ENCODE data around the gene ALDH3A2.

ALDH3A2 gene

DNA sequence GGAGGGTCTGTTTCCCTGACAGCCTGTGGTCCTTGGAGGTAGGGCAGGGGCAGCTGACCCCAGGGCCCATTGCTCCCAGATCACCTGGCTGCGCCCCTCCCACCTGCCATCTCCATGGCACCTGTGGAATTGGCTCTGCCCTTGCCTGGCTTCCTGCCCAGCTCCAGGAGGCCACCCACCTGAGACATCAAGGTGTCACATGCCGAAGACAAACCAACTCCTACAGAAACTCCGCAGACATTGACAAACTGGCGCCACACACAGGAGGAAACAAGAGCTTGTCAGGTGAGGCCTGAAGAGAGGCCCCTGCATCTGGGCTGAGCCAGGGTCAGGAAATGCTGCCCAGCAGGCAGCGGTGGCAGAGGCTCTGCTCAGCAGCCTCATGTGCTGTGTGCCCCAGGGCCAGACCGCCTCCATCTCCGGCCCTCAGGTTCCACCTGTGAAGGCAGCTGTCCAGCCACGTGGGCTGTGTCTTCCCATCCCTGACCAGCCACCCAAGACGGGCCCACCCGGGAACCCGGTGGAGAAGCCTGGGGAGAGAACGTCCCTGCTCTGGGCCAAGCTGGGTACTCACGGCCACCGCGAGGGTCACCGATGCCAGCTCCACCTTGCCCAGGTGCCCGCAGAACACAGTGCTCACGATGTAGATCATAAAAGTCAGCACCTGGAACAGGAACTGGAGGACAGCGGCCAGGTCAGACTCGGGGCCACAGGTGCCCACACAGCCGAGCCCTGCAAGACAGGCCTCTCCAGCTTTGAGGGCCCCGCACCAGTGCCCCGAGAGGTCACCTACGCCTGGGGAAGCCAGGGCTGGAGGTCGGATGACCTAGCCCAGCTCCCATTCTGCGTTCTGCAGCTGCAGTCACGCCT is 66.2 kb downstream of the ALDH3A2 start:
- DNase-seq (ENCODE audit: low read depth, low spot score), result no peak

DNA sequence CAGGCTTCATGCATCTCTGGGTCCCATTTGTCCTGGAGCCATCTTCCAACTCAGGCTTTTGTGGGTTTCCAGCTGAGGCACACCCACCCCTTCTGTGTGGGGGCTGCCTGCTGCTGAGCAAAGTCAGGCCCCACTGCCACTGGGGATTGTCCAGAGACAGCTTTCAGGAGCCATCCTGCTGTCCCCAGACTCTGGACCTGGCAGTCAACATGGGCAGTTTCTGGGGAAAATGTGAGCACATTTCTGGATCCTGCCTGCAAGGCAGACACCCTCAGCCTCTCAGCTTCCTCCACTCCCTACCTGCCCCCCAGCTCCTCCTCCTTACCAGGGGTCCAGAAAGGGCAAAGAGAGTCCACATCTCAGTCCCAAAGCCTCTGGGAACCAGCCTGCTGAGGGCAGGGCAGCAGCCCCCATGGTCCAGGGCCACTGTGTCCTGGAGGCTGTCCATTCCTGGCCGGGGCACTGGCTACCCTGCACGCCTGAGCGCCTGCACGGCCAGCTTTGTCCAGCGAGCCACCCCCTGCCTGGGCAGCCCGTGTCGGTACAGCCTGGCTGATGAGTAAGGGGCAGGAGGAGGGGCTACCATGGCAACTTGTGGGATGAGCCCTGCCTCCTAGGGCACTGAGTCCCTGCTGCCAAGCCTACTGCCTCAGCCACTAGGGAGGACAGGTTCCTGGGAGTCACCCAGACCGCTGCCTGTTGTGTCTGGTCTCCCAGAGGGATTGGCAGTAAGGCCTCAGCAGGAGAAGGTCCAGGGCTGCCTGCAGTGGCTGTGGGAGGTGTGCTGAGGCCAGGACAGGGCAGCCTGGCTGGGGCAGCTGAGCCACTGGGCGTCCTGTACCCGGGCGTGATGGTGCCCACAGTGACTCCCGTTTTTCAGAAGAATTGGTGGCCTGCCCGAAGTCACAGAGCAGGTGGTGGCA is 67.8 kb downstream of the ALDH3A2 start, which contains the start of gene SLC47A2:
TSS of gene SLC47A2 (minus strand) at position 477 of the 923 bp plus-strand sequence. CDS start at position 448, 29 bp downstream.
- DNase-seq (ENCODE audit: low read depth, low spot score), result no peak

DNA sequence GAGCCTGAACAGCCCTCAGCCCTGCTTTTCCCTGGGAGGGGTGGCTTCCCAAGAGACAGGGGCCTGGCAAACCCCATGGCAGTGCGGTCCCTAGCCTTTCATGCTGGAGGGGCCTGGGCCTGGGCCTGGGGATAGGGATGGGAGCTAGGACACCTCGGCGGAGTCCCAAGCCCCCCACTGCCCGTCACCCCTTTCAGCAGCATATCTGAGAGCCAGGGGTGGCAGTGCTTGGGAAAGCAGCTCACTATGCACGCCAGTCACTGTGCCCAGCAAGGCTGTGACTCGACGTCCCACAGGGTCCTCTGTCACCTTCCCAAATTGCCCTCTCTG is 68.4 kb downstream of the ALDH3A2 start:
- DNase-seq (ENCODE audit: low read depth, low spot score), result no peak

DNA sequence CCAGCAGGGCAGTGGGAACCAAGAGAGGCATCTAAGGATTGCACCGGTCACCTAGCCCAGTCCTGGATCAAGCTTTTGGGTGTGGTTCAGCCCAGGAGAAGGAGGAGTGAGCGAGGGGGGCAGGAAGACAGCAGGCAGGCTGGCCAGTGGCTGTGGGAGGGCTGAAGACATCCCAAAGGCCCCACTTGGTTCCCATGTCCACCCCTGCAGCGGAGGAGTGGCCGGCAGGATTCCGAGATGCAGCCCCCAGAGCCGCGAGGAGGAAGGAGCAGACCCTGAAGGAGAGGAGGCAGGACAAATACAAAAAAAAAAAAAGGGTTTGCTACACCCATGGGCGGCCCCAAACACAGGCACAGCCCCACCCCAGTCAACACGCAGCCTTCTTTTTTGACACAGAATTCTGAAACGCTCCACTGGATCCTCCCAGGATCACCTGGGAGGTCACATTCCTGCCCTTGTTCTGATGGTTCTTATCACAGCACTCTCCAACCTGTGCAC is 68.9 kb downstream of the ALDH3A2 start:
- no peak for DNase-seq (ENCODE audit: low read depth, low spot score)

DNA sequence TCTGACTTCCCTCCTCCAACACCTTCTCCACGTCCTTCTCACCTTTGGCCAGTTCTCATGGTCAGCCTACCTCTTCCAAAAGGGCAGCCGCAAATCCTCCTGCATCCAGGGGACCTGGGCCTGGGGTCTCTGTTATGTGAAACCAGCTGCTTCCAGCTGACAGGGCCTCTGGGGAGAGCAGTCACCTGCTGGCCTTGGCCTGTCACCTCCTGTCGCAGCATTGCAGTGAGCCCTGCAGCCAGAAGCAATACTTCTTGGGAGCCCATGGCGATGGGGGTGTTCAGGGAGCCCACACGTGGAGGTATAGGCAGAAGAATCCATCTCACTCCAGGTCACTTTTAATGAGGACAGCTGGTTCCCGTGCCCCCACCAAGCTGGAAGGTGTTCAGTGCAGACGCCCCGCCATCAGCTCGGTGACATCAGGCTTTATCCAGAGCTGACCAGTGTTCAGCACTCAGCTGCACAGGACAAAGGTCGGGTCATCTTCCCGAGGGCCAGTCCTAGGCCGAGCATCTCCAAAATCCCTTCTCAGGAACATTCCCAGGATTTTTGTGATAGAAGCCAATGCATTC is 69.6 kb downstream of the ALDH3A2 start:
- no peak for DNase-seq (ENCODE audit: low read depth, low spot score)

DNA sequence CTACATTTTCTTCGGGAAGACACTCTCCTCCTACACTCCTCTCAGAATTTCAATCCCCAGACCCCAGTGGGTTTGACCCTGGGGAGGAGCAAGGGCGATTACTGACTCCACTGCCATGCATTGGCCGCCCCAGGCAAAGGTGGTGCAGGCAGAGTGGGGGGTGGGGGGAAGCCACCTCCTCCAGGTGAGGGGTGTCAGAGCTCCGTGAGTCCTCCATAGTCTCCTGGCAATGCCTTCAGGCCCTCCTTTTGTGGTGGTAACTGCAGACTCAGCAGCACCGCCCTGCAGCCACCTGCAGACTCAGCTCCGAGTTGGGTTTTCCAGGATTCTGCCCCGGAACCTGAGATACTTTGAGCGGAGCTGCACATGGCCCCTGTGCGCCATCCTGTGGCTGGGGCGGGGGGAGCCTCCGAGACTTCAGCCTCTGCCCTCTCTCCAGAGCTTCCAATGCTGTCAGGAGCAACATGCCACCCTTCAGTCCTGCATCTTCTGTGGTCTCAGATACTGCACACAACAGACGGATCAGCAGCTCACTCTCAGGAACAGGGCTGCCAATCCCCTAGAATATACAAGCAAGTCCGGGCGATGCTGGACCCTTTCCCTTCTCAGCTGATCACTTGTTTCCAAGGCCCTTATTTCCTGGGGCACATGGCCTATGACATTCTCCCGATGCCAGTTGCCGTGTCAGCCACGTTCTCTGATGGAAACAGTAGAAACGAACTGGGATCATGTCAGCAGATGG is 70.2 kb downstream of the ALDH3A2 start:
- DNase-seq (ENCODE audit: low read depth, low spot score), result peak; percentile 25

DNA sequence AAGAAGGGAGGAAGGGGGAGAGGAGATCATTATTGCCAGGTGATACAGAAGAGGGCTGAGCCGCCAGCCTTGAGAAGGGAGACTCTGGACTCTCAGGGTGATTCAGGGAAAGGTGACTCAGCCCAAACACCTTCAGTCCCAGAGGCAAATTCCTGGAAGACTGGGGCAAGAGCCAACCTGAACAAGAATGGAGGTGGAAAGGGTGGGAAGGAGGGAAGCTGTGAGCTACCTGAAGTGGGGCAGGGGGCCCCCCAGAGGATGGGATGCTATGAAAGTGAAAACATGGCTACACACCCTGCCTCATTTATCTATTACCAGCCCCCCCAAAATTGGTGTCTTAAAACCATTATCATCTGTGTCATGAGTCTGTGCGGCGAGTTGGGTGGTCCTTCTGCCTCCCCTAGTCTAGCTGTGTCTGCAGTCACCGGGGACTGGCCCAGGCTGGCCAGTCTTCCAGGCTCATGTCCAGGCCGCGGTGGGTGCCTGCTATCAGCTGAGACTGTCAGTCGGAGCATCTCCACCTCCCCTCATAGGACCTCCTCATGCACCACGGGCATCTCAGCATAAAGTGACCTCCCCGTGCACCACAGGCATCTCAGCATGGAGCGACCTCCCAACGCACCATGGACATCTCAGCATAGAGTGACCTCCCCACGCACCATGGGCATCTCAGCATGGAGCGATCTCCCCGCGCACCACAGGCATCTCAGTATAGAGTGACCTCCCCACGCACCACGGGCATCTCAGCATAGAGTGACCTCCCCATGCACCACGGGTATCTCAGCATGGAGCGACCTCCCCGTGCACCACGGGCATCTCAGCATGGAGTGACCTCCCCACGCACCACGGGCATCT is 71.0 kb downstream of the ALDH3A2 start:
- no peak for DNase-seq (ENCODE audit: low read depth, low spot score)

DNA sequence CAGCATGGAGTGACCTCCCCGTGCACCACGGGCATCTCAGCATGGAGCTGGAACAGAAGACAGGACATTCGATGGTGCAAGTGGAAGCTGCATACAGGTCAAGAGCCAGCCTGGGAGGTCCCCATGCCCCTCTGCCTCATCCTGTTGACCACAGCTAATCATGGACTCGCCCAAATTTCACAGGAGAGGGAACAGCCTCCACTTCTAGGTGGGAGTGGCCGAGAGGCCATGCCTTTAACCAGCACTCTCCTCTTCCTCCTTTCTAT is 71.6 kb downstream of the ALDH3A2 start:
- DNase-seq (ENCODE audit: low read depth, low spot score), result no peak

DNA sequence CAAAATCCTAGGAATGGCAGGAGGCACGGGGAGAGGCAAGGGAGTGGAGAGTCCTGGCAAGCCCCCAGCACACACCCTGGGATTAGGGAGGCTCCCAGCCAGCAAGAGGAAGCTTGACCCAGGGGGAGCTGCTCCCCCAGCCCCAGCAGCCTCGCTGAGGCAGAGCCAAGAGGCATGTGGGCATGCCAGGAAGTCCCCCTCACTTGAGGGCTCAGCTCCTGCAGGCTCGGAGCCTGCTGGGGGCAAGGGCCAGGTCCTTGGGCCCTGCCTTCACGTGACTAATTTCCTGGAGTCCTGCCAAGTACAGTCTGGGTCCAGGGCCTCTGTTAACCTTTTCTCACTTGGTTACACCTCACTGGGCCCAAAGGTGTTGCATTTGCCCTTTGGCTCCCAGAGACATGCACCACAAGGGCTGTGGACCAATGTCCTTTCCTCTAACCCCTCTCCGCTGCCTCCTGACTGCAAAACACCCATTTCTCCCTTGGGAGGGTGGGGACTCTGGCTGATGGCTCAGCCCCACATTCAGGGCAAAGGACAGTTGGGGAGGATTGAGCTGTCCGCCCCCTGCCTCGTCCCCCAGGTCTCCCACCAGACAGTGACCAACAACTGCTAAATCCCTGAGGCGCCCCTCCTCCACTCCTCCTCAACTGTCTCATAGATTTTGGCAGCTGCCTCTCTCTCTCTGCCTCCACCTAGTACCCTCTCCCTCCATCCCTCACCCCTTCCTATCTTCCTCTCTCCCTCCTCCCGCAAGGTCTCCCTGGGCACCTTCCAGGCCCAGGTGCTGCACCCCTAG is 72.3 kb downstream of the ALDH3A2 start:
- no peak for DNase-seq (ENCODE audit: low read depth, low spot score)

DNA sequence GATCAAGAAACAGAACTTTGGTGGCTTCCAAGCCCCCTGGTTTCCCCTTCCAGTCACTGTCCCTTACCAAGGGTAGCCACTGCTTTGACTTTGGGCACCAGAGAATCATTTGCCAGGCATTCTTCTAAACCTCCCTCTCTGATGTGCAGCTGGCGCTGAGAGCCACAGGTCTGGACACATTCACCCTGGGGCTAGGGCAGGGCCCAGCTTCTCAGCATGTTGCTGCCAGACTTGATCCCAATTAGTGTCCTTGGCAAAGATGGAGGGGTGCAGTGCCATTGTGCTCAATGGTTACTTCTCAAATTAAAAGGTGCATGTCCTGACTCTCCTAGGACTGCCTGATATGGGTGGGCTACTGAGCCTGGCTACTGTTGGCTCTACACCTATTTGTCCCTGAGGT is 75.4 kb downstream of the ALDH3A2 start:
- DNase-seq (ENCODE audit: low read depth, low spot score), result no peak

DNA sequence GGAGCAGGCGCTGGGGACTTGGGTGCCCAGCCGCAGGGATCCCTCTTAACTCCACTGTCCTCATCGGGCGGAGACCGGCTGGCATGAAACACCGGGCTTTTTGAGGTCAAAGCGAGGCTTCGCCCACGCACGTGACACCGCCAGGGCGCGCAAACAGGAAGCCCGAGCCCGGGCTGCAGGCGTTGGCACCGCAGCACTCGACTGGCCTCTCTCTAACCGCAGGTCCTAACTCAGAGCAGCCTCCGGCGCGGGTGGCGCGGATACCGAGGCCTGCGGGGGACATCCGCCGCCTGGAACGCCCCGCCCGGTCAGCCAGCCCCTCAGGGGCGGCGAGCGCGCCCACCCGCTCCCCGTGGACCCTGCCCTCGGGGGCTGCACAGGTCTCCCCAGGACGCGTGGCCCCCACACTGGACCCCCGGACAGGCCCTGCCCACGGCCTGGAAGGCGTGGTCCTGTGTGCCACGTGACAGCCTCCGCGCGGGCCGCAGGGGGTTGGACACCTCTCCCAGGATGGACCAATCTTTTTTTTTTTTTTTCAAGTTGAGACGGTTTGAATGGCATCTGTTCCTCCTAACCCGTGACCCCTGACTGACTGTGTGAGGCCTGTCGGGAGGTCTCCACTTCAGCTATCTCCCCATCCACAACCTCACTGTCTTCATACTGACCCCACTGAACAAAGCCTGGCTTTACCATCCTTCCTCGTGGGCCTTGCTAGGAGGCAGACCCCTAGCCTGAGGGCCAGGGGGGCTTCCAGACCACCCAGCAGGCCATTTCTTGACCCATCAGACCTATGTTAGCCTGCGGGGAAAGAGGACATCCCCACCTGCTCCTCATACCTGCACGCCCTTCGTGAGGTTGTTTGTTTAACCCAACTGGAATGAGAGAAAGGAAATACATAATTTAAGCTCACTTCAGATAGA is 76.2 kb downstream of the ALDH3A2 start:
- no peak for DNase-seq (ENCODE audit: low read depth, low spot score)

DNA sequence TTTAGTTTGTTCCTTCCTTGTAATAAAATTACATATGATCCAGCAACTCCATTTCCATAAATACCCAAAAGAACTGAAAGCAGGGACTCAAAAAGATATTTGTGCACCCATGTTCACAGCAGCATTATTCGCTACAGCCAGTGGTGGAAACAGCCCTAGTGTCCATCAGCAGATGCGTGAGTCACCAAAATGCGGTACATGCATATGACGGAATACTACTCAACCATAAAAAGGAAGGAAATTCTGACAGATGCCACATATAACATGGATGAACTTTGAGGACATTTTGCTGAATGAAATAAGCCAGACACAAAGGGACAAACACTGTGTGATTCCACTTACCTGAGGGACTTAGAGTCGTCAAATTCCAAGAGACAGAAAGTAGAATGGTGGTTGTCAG is 76.9 kb downstream of the ALDH3A2 start:
- DNase-seq (ENCODE audit: low read depth, low spot score), result no peak

DNA sequence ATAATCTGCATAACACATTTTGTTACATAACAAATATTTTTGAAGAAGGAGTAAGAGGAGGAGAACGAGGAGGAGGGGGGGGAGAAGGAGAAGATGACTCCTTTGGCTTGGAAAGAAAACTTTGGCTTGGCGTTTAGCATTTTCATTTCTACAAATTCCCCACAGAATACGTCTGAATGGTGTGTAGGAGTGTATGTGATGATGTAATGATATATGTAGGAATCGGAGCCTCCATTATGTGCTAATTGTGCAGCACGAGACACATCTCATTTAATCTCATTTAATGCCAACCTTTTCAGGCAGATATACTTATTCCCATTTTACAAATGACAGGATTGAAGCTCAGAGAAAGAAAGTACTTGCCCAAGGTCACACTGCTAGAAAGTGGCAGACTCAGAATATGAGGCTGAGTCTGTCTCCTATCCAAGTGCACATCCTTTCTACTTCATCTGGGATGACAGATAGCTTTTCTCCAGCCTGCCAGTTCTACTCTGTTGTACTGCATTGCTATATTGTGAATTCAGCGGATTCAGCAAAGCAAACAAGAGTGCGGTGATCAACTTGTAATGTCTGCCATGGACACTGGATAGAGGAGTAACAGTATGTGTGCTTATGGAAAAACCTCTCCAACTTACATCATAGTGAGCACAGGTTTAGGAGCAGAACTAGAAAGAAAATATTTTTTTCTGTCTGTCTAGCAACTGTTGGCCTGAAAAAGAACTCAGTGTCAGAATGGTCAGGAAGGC is 78.3 kb downstream of the ALDH3A2 start:
- DNase-seq (ENCODE audit: low read depth, low spot score), result no peak
